Epidermal melanocyte (primary cell): ENCODE measurements around the gene PPFIBP2.

Source experiments
- DNase-seq: peaks from one replicate; pipeline ENCODE4 v3.0.0; 2011; ENCODE audit warnings: low spot score; ENCODE audit not compliant: insufficient read length

Gene PPFIBP2

GRCh38 chr11:7513234-7514098 lies at the start of gene PPFIBP2:
Gene PPFIBP2 (plus strand): TSS chr11:7513999. CDS start chr11:7549476, 35,477 bp downstream.
- DNase-seq: peak; percentile 85

GRCh38 chr11:7467652-7468051 lies 46.1 kb upstream of the PPFIBP2 start:
- DNase-seq: no peak

DNA sequence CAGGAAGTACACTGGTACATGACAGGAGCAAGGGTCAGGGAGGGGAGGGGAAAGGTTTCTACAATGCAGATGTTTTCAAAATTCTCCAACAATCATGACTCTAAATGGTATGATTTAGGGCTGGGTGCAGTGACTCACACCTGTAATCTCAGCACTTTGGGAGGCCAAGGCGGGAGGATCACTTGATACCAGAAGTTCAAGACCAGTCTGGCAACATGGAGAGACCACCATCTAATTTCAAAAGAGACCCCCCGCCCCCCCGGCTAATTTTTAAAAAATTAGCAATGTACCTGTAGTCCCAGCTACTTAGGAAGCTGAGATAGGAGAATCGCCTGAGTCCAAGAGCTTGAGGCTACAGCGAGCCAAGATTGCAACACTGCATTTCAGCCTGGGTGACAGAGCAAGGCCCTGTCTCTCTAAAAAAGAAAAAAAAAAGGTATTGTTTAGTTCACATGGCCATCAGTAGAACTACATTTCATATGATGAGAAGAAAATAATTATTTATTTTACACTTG lies 44.4 kb upstream of the PPFIBP2 start:
- DNase-seq: no peak

DNA sequence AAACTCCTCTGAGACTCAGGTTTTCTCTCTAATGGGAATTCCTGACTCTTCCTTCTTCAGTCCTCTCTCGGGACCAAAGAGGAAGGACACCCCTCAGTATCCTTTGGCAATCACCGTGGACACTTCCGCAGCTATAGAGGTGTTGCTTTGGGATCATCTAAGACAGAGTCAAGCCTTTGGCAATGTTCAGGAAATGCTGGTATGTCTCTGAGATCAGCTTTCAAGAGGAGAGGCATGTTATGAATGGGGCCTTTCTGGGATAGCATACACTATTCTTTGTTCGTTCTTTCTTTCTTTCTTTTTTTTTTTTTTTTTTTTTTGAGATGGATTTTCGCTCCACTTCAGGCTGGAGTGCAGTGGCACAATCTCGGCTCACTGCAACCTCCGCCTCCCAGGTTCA lies 42.7 kb upstream of the PPFIBP2 start:
- DNase-seq: no peak

GRCh38 chr11:7473717-7474116 lies 40.1 kb upstream of the PPFIBP2 start:
- no peak for DNase-seq

DNA sequence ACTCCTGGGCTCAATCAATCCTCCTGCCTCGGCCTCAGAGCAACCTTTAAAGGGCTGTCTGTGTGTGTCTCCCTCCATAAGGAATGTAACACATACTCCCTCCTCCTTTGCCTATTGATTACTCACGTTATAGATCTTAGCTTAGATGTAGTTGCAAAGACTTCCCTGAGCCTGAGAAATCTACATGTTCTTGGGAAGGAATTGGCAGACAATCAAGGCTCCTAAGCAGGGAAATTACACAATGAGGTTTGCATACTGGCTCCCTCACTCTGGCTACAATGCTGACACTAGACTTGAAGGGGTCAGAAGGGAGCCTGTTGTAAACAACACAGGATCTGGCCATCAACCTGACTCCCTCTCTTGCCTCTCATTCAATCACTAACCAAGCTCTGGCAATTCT lies 33.7 kb upstream of the PPFIBP2 start:
- DNase-seq: no peak

- DNase-seq: no peak
These were observed 29.7 kb upstream of the PPFIBP2 start for GRCh38 chr11:7484131-7484530.

- DNase-seq: no peak
These were observed 29.2 kb upstream of the PPFIBP2 start for GRCh38 chr11:7484645-7485044.

GRCh38 chr11:7485186-7486097 lies 28.4 kb upstream of the PPFIBP2 start, which contains the start of gene OLFML1:
Gene OLFML1 (plus strand): TSS chr11:7485506. CDS start chr11:7485876, 370 bp downstream.
- no peak for DNase-seq

DNA sequence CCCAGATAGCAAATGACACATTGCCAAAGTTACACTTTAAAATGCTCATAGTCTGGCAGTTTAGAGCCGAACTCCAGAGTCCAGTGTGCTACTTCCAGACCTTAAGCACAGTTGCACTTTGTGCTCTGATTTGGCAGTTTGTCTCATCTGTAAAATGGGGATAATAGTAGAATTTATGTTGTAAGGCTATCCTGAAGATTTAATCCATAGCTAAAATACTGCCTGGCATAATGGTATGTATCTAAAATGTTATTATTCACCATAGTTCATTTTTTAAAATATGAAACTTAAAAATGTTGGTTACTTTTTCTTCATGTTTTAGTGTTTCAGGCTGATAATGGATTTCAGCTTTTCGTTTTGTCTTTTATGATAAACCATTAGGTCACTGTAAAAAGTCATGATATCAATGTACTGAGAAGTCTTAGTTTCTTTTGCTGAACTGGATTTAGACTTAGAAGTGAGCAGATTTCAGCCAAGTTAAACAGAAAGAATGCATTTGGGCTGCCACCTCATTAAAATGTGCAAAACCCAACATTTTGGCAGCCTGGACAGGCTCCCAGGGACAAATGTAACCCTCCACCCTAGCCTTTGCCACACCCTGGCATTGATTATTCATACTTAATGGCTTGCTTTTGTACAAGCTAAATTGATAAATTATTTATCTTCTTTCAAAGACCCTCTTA lies 27.6 kb upstream of the PPFIBP2 start:
- no peak for DNase-seq

DNA sequence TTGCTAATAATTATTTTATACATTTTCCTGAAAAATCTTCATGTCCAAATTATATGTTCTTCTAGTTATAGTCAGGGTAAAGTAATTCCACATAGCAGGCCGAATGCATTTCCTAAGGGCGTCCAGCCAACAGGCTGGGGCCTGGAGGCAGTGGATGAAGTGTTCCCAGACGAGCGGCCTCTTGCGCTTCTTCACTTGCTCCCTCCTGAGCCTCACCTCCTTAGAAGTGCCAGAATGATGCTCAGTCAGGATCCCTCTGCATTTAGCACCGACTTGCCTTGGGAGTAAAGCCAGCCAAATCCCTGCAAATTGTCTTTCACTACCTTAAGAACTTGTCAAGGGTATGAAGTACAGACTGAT lies 27.0 kb upstream of the PPFIBP2 start:
- no peak for DNase-seq

DNA sequence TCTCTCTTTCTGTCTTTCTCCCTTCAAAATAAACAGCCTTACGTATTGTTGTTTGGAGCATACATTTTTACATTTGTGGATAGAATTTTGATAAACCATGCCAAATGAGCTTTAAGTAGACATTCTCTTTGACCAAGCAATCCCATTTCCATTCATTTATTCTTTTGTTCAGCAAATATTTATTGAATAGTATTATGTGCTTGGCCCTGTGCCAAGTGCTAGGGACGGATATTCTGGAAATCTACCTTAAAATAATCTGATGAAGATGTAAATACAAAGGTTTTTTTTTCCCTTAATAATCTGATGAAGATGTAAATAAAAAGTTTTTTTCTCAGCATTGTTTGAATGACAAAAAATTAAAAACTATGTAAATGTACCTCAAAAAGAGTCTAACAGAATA lies 26.4 kb upstream of the PPFIBP2 start:
- DNase-seq: no peak

- DNase-seq: no peak
These were observed 25.1 kb upstream of the PPFIBP2 start for GRCh38 chr11:7488681-7489080.

DNA sequence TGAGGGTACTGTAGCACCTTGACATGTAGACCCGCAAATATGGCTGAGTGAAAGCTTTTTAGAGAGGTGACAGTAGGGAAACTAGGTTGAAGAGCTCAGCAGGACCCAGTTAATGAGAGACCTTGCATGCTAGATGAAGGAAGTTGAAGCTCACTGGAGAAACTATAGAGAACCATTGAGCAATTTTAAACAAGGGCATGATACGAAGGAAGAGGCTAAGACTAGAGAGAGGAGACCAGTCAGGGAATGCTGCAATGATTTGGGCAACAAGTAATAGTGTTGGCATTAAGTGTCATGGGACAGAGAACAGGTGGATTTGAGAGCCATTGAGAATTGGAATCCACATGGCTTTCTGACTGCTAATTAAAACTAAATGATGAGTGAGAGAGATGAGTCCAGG lies 24.4 kb upstream of the PPFIBP2 start:
- no peak for DNase-seq

GRCh38 chr11:7490054-7490453 lies 23.7 kb upstream of the PPFIBP2 start:
- no peak for DNase-seq

- DNase-seq: no peak
These were observed 23.3 kb upstream of the PPFIBP2 start for GRCh38 chr11:7490535-7490934.

- no peak for DNase-seq
These were observed 21.5 kb upstream of the PPFIBP2 start for GRCh38 chr11:7492253-7492652.

GRCh38 chr11:7493670-7494069 lies 20.1 kb upstream of the PPFIBP2 start:
- DNase-seq: no peak

GRCh38 chr11:7494086-7494745 lies 19.6 kb upstream of the PPFIBP2 start:
- no peak for DNase-seq

DNA sequence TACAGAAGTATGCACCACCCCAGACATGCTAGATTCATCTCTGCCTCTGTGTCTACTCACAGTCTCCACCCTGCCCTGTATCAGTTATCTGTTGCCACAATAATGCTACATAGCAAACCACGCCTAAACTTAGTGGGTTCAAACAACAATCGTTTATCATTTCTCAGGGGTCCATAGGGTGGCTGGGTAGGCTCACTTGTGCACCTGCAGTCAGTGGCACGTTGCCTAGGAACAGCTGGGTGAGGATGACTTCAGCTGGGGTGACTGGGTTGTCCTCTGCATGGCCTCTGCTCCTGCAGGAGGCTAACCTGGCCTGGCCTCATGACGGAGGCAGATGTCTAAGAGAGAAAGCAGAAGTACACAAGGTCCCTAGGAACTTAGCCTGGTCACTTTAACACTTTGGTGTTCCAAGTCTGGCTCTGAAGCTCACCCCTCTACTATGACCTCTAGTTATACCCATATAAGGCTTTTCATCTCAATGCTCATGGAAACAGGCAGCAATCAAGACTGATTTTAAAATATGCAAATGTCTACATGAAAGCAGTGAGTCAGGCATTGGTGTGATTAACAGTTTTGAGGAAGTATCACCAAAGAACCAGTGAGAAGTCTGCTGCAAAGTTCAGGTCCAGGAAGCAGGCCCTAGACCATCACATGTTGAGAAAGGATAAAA lies 17.8 kb upstream of the PPFIBP2 start:
- no peak for DNase-seq
